WTC11 (cell line): Measurements from ENCODE around the gene CDH13. TPM values are rescaled to one million over a fixed set of nuclear protein-coding genes. Genes with fewer than 3 reads are reported as not detected.

Source experiments
- ATAC-seq: fragments of 200-7000 bp; cut with Tn5 transposase; 2 replicates; pipeline ENCODE4 v1.10.0; 2021; ENCODE audit warnings: mild to moderate bottlenecking, moderate library complexity
- CTCF ChIA-PET: fragments of 300-600 bp; sonication (Branson Sonifier 250); formaldehyde crosslinking; loops from one replicate; lab custom pipeline; 2021; ENCODE audit warnings: antibody characterized with exemption; lab: Charles Lee
- POLR2A ChIA-PET: fragments of 350-600 bp; sonication (Branson Sonifier 250); formaldehyde crosslinking; loops from one replicate; lab custom pipeline; 2021; ENCODE audit warnings: antibody characterized with exemption; lab: Charles Lee
- DNase-seq: peaks from one replicate; pipeline ENCODE4 v3.0.0; 2021; ENCODE audit warnings: low spot score
- H3K27ac Mint-ChIP-seq: 2 replicates; pipeline ENCODE4 v1.8.0; 2021; ENCODE audit warnings: mixed read lengths
- H3K27me3 Mint-ChIP-seq: 2 replicates; pipeline ENCODE4 v1.8.0; 2021; ENCODE audit warnings: low read depth, mild to moderate bottlenecking, moderate library complexity, mixed read lengths
- H3K36me3 Mint-ChIP-seq: 2 replicates; pipeline ENCODE4 v1.8.0; 2021; ENCODE audit warnings: mixed read lengths
- H3K4me1 Mint-ChIP-seq: 2 replicates; pipeline ENCODE4 v1.8.0; 2022; ENCODE audit warnings: mixed read lengths
- H3K4me3 Mint-ChIP-seq: 2 replicates; pipeline ENCODE4 v1.8.0; 2021; ENCODE audit warnings: mild to moderate bottlenecking, moderate library complexity, mixed read lengths
- H3K9me3 Mint-ChIP-seq: 2 replicates; pipeline ENCODE4 v1.8.0; 2021; ENCODE audit warnings: mixed read lengths
- CBFB ChIP-seq: sonication (generic); formaldehyde crosslinking; IDR thresholded peaks from 2 replicates; pipeline ENCODE4 v1.8.1; 2022; ENCODE audit warnings: mild to moderate bottlenecking, low read depth, missing genetic modification reagents
- ETV6 ChIP-seq: sonication (generic); formaldehyde crosslinking; IDR thresholded peaks from 2 replicates; pipeline ENCODE4 v1.8.1; 2022; ENCODE audit warnings: mild to moderate bottlenecking, missing genetic modification reagents
- FOXP1 ChIP-seq: sonication (generic); formaldehyde crosslinking; IDR thresholded peaks from 2 replicates; pipeline ENCODE4 v1.8.0; 2022; ENCODE audit warnings: missing genetic modification reagents, mild to moderate bottlenecking, moderate library complexity, borderline replicate concordance
- GABPB1 ChIP-seq: sonication (generic); formaldehyde crosslinking; IDR thresholded peaks from 2 replicates; pipeline ENCODE4 v1.8.1; 2023; ENCODE audit warnings: mild to moderate bottlenecking, missing genetic modification reagents
- JAZF1 ChIP-seq: fragments of 250-450 bp; sonication (Bioruptor Pico); IDR thresholded peaks from 2 replicates; pipeline ENCODE4 v1.9.0; 2021; ENCODE audit warnings: moderate library complexity, mild to moderate bottlenecking, inconsistent platforms
- MAX ChIP-seq: sonication (generic); formaldehyde crosslinking; IDR thresholded peaks from 2 replicates; pipeline ENCODE4 v1.8.0; 2022; ENCODE audit warnings: mild to moderate bottlenecking, missing genetic modification reagents
- NR2C2 ChIP-seq: sonication (generic); formaldehyde crosslinking; IDR thresholded peaks from 2 replicates; pipeline ENCODE4 v1.8.0; 2022; ENCODE audit warnings: mild to moderate bottlenecking, missing genetic modification reagents
- NR3C1 ChIP-seq: sonication (generic); formaldehyde crosslinking; conservative IDR thresholded peaks from 2 replicates; pipeline ENCODE4 v1.8.1; 2023; ENCODE audit warnings: low read depth, mild to moderate bottlenecking, missing genetic modification reagents
- TEAD4 ChIP-seq: sonication (generic); formaldehyde crosslinking; IDR thresholded peaks from 2 replicates; pipeline ENCODE4 v1.8.0; 2022; ENCODE audit warnings: mild to moderate bottlenecking, missing genetic modification reagents
- ZBTB21 ChIP-seq: sonication (generic); formaldehyde crosslinking; IDR thresholded peaks from 2 replicates; pipeline ENCODE4 v1.8.1; 2023; ENCODE audit warnings: mild to moderate bottlenecking, missing genetic modification reagents, borderline replicate concordance
- ZNF121 ChIP-seq: sonication (generic); formaldehyde crosslinking; IDR thresholded peaks from 2 replicates; pipeline ENCODE4 v1.8.0; 2023; ENCODE audit warnings: missing genetic modification reagents
- ZNF219 ChIP-seq: sonication (generic); formaldehyde crosslinking; IDR thresholded peaks from 2 replicates; pipeline ENCODE4 v1.8.0; 2023; ENCODE audit warnings: missing genetic modification reagents, mild to moderate bottlenecking, borderline replicate concordance
- ZNF317 ChIP-seq: sonication (generic); formaldehyde crosslinking; IDR thresholded peaks from 2 replicates; pipeline ENCODE4 v1.8.1; 2023; ENCODE audit warnings: low read depth, mild to moderate bottlenecking, moderate library complexity, missing genetic modification reagents, borderline replicate concordance
- ZNF396 ChIP-seq: fragments of 250-450 bp; sonication (Bioruptor Pico); IDR thresholded peaks from 2 replicates; pipeline ENCODE4 v1.8.0; 2021; ENCODE audit warnings: mild to moderate bottlenecking, moderate library complexity, borderline replicate concordance
- ZNF671 ChIP-seq: fragments of 250-450 bp; sonication (Bioruptor Pico); IDR thresholded peaks from 2 replicates; pipeline ENCODE4 v1.8.0; 2021; ENCODE audit warnings: mild to moderate bottlenecking
- total RNA-seq: library from RNA; stranded (reverse); gene quantifications from 3 replicates; pipeline ENCODE4 v1.2.3, GENCODE V29; 2021
- TF ChIP-seq, protein P1 (sequence below): sonication (generic); formaldehyde crosslinking; conservative IDR thresholded peaks from 2 replicates; pipeline ENCODE4 v1.8.1; 2023; ENCODE audit warnings: mild to moderate bottlenecking, low read depth, missing genetic modification reagents, moderate library complexity
- TF ChIP-seq, protein P2 (sequence below): sonication (generic); formaldehyde crosslinking; IDR thresholded peaks from 2 replicates; pipeline ENCODE4 v1.8.1; 2022; ENCODE audit warnings: mild to moderate bottlenecking, missing genetic modification reagents, moderate library complexity, borderline replicate concordance
- TF ChIP-seq, protein P3 (sequence below): sonication (generic); formaldehyde crosslinking; IDR thresholded peaks from 2 replicates; pipeline ENCODE4 v1.8.1; 2023; ENCODE audit warnings: mild to moderate bottlenecking, moderate library complexity, missing genetic modification reagents

CDH13 gene
- total RNA-seq, 1 experiment from 2014 or later = 0.81 TPM

GRCh38 chr16:83449861-83450260 is 823.1 kb downstream of the CDH13 start (continued):
- TF ChIP-seq, protein P1, sequence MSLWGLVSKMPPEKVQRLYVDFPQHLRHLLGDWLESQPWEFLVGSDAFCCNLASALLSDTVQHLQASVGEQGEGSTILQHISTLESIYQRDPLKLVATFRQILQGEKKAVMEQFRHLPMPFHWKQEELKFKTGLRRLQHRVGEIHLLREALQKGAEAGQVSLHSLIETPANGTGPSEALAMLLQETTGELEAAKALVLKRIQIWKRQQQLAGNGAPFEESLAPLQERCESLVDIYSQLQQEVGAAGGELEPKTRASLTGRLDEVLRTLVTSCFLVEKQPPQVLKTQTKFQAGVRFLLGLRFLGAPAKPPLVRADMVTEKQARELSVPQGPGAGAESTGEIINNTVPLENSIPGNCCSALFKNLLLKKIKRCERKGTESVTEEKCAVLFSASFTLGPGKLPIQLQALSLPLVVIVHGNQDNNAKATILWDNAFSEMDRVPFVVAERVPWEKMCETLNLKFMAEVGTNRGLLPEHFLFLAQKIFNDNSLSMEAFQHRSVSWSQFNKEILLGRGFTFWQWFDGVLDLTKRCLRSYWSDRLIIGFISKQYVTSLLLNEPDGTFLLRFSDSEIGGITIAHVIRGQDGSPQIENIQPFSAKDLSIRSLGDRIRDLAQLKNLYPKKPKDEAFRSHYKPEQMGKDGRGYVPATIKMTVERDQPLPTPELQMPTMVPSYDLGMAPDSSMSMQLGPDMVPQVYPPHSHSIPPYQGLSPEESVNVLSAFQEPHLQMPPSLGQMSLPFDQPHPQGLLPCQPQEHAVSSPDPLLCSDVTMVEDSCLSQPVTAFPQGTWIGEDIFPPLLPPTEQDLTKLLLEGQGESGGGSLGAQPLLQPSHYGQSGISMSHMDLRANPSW = no peak
- TF ChIP-seq, protein P2, sequence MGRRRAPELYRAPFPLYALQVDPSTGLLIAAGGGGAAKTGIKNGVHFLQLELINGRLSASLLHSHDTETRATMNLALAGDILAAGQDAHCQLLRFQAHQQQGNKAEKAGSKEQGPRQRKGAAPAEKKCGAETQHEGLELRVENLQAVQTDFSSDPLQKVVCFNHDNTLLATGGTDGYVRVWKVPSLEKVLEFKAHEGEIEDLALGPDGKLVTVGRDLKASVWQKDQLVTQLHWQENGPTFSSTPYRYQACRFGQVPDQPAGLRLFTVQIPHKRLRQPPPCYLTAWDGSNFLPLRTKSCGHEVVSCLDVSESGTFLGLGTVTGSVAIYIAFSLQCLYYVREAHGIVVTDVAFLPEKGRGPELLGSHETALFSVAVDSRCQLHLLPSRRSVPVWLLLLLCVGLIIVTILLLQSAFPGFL (CRISPR knock-in tag) = no peak
- no peak for TF ChIP-seq NR3C1 (CRISPR knock-in tag)

DNA sequence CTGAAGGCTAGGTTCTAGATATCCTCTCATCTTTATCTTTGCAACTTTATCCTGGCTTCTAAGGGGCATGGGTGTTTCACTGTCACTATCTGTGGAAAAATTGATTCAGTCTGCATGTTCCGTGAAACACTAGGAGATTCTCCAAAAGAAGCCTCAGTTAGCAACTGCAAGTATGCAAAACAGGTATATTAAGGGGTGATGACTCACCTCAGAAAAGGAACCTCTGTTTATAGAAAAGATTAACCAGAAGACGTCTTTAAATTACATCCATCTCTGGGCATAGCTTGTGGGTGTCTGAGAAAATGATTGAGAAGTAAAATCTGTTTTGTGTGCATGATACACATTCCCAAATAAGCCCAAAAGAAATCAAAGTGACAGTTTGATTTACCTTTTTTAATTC is 827.2 kb downstream of the CDH13 start:
- ATAC-seq = no peak
- DNase-seq = no peak
- H3K27ac Mint-ChIP-seq = no peak overlapping the region
- no peaks in the 10 kb centered on the region for H3K36me3 Mint-ChIP-seq
- ChIA-PET CTCF (no interaction called here), POLR2A (no interaction called here)
- TF ChIP-seq ETV6 (CRISPR knock-in tag) (no peak), CBFB (CRISPR knock-in tag) (no peak), ZBTB21 (CRISPR knock-in tag) (no peak), ZNF671 (CRISPR knock-in tag) (no peak), FOXP1 (CRISPR knock-in tag) (no peak), TEAD4 (no peak), ZNF317 (CRISPR knock-in tag) (no peak), NR2C2 (CRISPR knock-in tag) (no peak), GABPB1 (CRISPR knock-in tag) (no peak), MAX (no peak), JAZF1 (no peak), ZNF396 (no peak), ZNF219 (CRISPR knock-in tag) (no peak), ZNF121 (CRISPR knock-in tag) (no peak), NR3C1 (CRISPR knock-in tag) (no peak)
- TF ChIP-seq, protein P3, sequence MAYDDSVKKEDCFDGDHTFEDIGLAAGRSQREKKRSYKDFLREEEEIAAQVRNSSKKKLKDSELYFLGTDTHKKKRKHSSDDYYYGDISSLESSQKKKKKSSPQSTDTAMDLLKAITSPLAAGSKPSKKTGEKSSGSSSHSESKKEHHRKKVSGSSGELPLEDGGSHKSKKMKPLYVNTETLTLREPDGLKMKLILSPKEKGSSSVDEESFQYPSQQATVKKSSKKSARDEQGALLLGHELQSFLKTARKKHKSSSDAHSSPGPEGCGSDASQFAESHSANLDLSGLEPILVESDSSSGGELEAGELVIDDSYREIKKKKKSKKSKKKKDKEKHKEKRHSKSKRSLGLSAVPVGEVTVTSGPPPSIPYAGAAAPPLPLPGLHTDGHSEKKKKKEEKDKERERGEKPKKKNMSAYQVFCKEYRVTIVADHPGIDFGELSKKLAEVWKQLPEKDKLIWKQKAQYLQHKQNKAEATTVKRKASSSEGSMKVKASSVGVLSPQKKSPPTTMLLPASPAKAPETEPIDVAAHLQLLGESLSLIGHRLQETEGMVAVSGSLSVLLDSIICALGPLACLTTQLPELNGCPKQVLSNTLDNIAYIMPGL (CRISPR knock-in tag) = no peak
- TF ChIP-seq, protein P2 (CRISPR knock-in tag) = no peak
- TF ChIP-seq, protein P1 = no peak
- H3K9me3 Mint-ChIP-seq = no peaks in the 10 kb centered on the region
- H3K4me1 Mint-ChIP-seq = no peaks in the 10 kb centered on the region
- no peaks in the 10 kb centered on the region for H3K27me3 Mint-ChIP-seq
- no peak overlapping the region for H3K4me3 Mint-ChIP-seq
